HL-60/S4 treated with phorbol 12-myristate 13-acetate at 8.2 ng/mL for 4 days and 3 days (cell line): ENCODE measurements around the gene POLA1.
"Not testable (repeated sequence)": the region's sequence is repeated elsewhere in the genome, so short reads cannot be mapped to it uniquely, and the experiment has no call there.

Source experiments
- in situ Hi-C: fragments of 300-500 bp; cut with MboI; formaldehyde crosslinking; loops from 2 replicates; pipeline ENCODE4 v1.15.0; 2022; ENCODE audit warnings: low sequenced_read_pairs

The POLA1 gene

GRCh38 chrX:24693453-24694202 lies at the start of gene POLA1:
POLA1 (plus strand) TSS chrX:24693918; CDS start chrX:24693962, 44 bp downstream.
- in situ Hi-C loops = no loop called here

DNA sequence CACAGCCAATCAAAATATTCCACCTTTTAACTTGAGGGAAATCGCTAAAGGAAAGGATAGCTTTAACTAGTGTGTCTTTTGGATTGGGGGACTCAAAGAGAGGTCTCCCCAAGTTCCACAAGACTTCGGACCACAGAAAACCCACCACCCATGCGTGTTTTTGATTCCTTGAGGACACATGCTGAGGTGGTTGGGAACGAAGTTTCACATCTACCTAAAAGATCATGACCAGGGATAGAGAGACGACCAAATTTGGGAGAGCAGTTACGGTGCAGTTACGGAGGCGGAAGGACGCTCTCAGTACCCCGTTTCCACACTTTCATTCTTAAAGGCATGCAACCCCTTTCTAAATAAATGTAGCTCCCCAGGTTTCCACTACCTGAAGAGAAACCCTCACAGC lies 47.7 kb upstream of the POLA1 start:
- in situ Hi-C loops = no loop called here

- in situ Hi-C loops = no loop called here
Measured at GRCh38 chrX:24646745-24647182, 47.0 kb upstream of the POLA1 start.

DNA sequence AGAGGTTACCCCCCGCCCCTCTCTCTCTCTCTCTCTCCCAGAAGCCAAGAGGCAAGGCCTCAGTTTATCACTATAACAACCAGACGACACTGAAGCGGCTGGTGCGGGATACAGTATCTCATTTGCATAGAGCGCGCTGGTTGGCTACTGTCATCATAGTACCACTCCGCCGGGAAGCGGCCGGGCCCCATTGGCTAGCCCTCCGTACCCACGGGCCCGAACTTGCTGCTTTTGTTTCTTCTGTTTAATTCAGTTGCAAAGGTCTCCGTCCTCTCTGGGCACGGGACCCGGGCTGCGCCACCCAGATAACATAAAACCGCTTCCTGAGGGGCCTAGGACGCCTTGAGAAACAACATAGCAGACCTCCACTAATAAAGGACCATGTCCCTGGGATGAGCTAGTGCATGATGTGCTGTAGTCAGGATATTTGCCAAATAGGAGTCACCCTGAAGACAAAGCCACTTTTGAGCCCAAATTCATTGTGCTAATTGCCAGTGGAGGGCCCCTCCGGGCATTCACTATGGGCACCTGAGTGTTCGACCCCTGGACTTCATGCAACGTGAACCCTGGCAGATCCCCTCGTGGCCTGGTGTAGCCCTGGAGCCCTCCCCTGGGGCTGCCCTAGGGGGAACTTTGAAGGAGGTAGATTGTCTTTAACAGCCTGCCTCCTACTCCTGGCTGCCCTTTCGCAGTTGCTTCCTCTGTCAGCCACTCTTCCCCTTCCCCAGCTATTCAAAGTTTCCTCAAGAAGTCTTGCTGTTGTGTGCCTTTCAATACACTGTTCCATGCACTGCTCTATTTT lies 46.3 kb upstream of the POLA1 start, which contains the start of gene PCYT1B:
TSS of gene PCYT1B (minus strand) at position 91 of the 802 bp plus-strand sequence. CDS start 242 bp downstream, outside the sequence.
- in situ Hi-C loops = no loop called here

DNA sequence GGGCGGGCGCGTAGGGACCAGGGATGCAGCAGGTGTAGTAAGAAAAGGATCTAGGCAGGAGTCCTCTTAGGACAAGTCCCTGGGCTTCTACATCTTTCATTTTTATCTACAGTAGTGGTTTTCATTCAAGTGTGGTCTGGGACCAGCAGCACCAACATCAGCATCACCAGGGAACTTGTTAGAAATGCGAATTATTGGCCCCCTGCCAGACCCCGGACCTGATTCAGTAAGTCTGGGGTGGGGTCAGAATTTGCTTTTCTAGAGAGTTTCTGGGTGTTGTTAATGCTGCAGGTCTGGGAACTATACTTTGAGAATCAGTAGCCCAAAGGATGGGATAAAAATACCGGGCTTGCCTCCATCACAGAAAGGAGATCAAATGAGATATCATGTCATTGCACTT lies 45.2 kb upstream of the POLA1 start:
- in situ Hi-C loops = no loop called here

DNA sequence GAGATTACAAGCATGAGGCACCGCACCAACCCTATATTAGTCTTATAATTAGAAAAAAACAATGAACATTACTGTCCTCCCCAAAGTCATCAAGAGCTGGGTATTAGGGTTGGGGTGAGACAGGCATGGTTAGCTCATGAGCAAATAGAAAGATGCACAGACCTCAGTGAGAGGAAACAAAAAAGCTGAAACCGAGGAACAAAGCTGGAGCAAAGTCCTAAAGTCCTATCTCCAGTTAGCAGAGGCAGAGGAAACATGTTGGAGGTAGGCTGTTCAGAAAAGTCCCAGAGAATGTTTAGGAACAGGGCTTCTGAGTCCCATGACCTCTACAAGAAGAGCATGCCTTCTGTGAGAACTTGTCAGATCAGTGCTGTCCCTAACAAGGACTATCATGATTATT lies 41.9 kb upstream of the POLA1 start:
- in situ Hi-C loops = no loop called here

DNA sequence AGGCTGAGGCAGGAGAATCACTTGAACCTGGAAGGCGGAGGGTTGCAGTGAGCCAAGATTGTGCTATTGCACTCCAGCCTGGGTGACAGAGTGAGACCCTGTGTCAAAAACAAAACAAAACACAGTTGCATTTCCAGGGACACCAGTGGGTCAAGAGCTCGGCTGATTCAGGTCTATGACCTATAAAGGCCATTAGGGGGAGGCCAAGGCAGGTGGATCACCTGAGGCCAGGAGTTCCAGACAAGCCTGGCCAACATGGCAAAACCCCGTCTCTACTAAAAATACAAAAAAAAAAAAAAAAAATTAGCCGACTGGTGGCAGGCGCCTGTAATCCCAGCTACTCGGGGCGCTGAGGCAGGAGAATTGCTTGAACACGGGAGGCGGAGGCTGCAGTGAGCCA lies 38.0 kb upstream of the POLA1 start:
- in situ Hi-C loops = not testable (repeated sequence)

GRCh38 chrX:24657671-24658386 lies 35.9 kb upstream of the POLA1 start:
- in situ Hi-C loops = no loop called here

GRCh38 chrX:24658421-24658820 lies 35.3 kb upstream of the POLA1 start:
- in situ Hi-C loops = no loop called here

DNA sequence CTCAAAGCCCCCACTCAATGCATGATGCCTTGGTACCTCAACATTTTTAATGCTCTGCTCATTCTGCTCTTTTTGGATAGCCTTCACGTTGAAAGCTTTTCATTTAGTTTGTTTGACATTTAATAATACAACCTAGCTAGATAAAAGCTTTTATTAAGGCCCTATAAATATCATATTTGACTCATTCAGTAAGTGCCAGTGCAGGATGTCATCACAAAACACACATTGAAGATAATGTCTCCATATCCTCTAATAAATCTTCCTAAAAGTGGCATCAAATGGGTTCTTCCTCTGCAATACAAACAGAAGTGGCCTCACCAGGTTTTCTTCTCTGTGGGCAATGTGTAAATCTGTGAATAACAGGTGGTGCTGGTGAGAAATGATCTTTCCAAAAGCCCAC lies 34.6 kb upstream of the POLA1 start:
- in situ Hi-C loops = no loop called here

DNA sequence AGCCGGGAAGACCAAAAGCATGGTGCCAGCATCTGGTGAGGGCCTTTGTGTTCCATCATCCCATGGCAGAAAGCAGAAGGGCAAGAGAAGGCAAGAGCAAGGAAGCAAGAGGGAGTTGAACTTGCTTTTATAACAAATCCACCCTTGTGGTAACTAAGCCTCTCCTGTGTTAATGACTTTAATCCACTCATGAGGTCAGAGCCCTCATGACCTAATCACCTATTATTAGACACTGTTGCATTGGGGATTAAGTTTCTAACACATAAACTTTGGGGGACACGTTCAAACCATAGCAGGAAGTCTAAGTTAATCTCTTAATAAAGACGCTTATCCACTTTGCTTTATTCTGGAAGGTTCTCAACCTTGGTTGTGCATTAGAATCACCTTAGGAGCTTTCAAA lies 34.1 kb upstream of the POLA1 start:
- in situ Hi-C loops = no loop called here

DNA sequence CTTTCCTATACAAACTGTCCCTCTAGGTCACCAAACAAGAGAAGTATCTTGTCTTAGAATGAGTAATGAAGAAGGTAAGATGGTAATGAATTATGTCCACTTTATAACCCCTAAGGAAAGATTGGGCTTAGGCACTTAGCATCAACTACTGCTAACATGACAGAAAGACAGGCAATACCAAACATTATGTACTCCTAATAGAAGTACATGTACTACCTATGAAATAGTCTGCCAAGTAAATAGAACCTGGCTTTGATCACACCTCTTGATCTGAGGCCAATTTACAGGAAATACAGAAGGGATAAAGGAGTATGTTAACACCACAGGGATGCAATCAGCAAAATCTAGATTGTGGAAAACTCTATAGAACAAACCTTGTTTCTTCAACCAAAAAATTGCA lies 32.4 kb upstream of the POLA1 start:
- in situ Hi-C loops = no loop called here

DNA sequence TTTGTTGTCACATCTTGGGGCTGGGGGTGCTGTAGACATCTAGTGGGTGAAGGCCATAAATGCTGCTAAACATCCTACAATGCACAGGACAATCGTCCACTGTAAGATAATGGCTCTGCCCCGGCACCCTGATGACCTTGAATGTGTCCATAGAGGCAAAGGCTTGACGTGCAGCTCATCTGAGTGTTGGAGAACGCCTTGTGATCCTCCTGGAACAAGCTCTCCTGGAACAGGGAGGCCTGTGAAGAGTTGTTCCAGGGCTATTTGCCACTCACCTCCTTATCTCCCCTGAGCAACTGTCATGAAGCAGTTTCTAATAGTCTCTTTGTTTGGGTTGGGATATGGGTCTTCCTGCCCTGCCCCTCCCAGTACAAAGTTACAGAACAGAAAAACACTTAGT lies 31.4 kb upstream of the POLA1 start:
- in situ Hi-C loops = no loop called here

- in situ Hi-C loops = no loop called here
Measured at GRCh38 chrX:24668111-24668510, 25.6 kb upstream of the POLA1 start.

- in situ Hi-C loops = no loop called here
Measured at GRCh38 chrX:24672701-24673190, 21.0 kb upstream of the POLA1 start.

DNA sequence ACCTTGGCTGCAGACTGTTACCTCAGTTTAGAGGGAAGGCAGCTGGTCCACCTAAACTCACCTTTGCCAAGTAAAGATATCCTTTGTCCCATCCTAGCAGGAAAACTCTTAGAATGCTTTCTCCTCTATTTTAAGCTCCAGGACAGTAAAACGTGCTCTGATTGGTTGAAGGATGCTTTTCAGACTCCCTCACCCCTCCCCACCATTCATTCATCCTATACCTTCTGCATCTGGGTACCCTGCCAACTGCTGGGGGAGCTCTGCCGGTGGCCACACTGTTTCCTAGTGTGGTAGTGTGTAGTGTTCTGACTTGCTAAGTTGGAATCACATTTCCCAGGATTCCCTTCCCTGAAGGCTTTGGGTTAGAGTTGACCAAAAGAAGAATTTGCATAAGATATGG lies 20.3 kb upstream of the POLA1 start:
- in situ Hi-C loops = no loop called here

- in situ Hi-C loops = no loop called here
Measured at GRCh38 chrX:24676403-24677024, 17.2 kb upstream of the POLA1 start.

DNA sequence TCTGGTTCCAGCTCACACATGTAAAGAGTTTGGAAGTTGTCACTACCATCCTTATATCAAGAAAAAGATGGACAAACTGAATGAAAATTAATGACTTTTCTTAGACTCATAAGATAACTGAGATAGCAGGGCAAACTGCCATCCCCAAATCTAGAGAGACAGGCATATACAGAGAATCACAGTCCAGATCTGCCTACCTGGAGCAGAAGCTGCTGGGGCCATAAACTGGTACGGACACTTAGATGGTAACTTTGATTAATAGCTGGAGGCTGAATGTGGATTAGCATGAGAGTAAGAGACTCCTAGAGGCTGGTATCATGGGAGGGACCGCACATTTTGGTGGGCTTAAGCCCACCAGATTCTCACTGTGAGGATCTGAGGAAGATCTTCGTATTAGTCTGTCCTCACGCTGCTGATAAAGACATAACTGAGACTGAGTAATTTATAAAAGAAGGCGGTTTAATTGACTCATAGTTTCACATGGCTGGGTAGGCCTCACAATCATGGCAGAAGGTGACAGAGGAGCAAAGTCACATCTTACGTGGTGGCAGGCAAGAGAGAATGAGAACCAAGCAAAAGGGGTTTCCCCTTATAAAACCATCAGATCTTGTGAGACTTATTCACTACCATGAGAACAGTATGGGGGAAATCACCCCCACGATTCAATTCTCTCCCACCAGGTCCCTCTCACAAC lies 10.8 kb upstream of the POLA1 start:
- in situ Hi-C loops = no loop called here

DNA sequence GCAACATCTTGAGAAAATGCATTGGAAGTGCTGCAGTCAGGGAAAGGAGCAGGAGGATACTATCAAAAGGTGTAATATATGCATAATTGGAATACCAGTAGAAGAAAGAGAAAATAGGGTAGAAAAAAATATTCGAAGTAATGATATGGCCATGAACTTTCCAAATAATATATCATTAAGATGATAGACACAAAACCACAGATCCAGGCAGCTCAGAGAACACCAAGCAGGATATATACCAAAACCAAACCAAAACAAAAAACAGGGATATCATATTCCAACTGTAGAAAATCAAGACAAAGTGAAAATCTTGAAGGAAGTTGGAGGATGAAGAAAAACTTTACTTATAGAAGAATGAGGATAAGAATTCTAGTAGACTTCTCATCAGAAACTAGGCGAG lies 9.7 kb upstream of the POLA1 start:
- in situ Hi-C loops = no loop called here

GRCh38 chrX:24692305-24692704 lies 1.4 kb upstream of the POLA1 start:
- in situ Hi-C loops = no loop called here
